Endothelial cell of coronary artery (primary cell): ENCODE results near the gene POU3F2. TPM values are rescaled to one million over a fixed set of nuclear protein-coding genes. Genes with fewer than 3 reads are reported as not detected.

Source experiments
- total RNA-seq: library from RNA; depleted of rRNA; stranded (reverse); fragments of >200 nt; gene quantifications from 2 replicates; pipeline ENCODE4 v1.2.3, GENCODE V29; 2014

Gene POU3F2
- total RNA-seq, result not detected in 2 replicates

DNA sequence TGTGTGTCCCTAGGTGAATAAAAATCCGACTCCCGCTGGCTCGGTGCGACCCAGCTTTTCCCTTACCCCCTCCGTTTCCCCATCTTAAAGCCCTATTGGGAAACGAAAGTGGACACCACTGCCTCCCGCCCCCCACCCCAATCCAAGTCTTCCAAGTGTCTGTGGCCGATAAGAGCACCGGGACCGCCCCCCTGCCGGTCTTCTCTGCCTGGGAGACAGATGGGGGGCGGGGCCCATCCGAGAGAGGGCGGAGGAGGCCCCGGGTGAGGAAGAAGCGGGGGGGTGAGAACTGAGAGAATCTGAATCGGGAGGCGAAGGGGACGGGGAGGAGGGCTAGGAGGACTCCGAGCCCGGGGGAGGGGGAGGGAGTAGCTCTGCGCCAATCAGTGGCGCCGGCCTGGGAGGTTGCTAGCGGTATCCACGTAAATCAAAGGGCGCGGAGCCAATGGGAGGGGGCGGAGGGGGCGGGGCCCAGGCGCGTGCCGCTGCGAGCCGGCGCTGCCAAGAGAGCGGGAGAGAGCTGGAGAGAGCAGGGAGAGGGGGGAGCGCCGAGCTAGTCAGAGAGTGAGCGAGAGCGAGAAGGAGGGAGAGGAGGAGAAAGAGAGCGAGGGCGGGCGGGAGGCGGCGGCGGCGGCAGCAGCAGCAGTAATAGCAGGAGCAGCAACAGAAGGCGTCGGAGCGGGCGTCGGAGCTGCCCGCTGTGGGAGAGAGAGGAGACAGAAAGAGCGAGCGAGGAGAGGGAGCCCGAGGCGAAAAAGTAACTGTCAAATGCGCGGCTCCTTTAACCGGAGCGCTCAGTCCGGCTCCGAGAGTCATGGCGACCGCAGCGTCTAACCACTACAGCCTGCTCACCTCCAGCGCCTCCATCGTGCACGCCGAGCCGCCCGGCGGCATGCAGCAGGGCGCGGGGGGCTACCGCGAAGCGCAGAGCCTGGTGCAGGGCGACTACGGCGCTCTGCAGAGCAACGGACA lies at the start of gene POU3F2:
Gene POU3F2 (plus strand): TSS at position 515 of the 972 bp plus-strand sequence. CDS start 300 bp downstream, at position 815.

Other genes starting within 250 kb of the POU3F2 start
- 6.2 and 9.8 TPM in 2 replicates for gene FBXL4, start 113.4 kb downstream of the POU3F2 start, total RNA-seq